AG20443 (cell line): ENCODE measurements around the gene NXPH3.
"Not testable (repeated sequence)": the region's sequence is repeated elsewhere in the genome, so short reads cannot be mapped to it uniquely, and the experiment has no call there.

Source experiments
- DNase-seq: peaks from one replicate; pipeline ENCODE4 v3.0.0; 2012; ENCODE audit warnings: low spot score, mixed read lengths

NXPH3 gene

GRCh38 chr17:49554694-49555494, 20.8 kb upstream of the NXPH3 start:
- DNase-seq, result no peak

GRCh38 chr17:49555495-49556222, 20.0 kb upstream of the NXPH3 start:
- no peak for DNase-seq

GRCh38 chr17:49556223-49556943, 19.3 kb upstream of the NXPH3 start:
- peak; percentile 94 for DNase-seq

- DNase-seq, result peak; percentile 52
These were observed 18.2 kb upstream of the NXPH3 start for GRCh38 chr17:49557312-49558024.

GRCh38 chr17:49564638-49565037, 11.0 kb upstream of the NXPH3 start:
- no peak for DNase-seq

GRCh38 chr17:49565948-49566491, 9.7 kb upstream of the NXPH3 start:
- no peak for DNase-seq

- no peak for DNase-seq
These were observed 9.0 kb upstream of the NXPH3 start for GRCh38 chr17:49566668-49567071.

GRCh38 chr17:49567104-49567521, 8.6 kb upstream of the NXPH3 start:
- DNase-seq, result no peak

GRCh38 chr17:49567871-49568694, 7.6 kb upstream of the NXPH3 start:
- DNase-seq, result peak; percentile 88

- DNase-seq, result not testable (repeated sequence)
These were observed 7.0 kb upstream of the NXPH3 start for GRCh38 chr17:49568695-49569047.

- no peak for DNase-seq
These were observed 5.0 kb upstream of the NXPH3 start for GRCh38 chr17:49570540-49571242.

- no peak for DNase-seq
These were observed 4.4 kb upstream of the NXPH3 start for GRCh38 chr17:49571283-49571682.

- DNase-seq, result no peak
These were observed 3.9 kb upstream of the NXPH3 start for GRCh38 chr17:49571764-49572163.

GRCh38 chr17:49572226-49572625, 3.4 kb upstream of the NXPH3 start:
- no peak for DNase-seq

- no peak for DNase-seq
These were observed 2.8 kb upstream of the NXPH3 start for GRCh38 chr17:49572806-49573420.

- no peak for DNase-seq
These were observed 2.0 kb upstream of the NXPH3 start for GRCh38 chr17:49573510-49574322.

- DNase-seq, result no peak
These were observed 1.3 kb upstream of the NXPH3 start for GRCh38 chr17:49574323-49574781.

GRCh38 chr17:49574945-49575678, 559 bp upstream of the NXPH3 start:
- DNase-seq, result no peak
